WTC11 (cell line): ENCODE measurements around the gene PREX1. TPM values are rescaled to one million over a fixed set of nuclear protein-coding genes. Genes with fewer than 3 reads are reported as not detected.
A peak's percentile ranks its signal among the peaks of the same experiment; 100 is the strongest.

Experiments used
- ATAC-seq: fragments of 200-7000 bp; cut with Tn5 transposase; 2 replicates; pipeline ENCODE4 v1.10.0; 2021; ENCODE audit warnings: mild to moderate bottlenecking, moderate library complexity
- CTCF ChIA-PET: fragments of 300-600 bp; sonication (Branson Sonifier 250); formaldehyde crosslinking; loops from one replicate; lab custom pipeline; 2021; ENCODE audit warnings: antibody characterized with exemption; lab: Charles Lee
- POLR2A ChIA-PET: fragments of 350-600 bp; sonication (Branson Sonifier 250); formaldehyde crosslinking; loops from one replicate; lab custom pipeline; 2021; ENCODE audit warnings: antibody characterized with exemption; lab: Charles Lee
- DNase-seq: peaks from one replicate; pipeline ENCODE4 v3.0.0; 2021; ENCODE audit warnings: low spot score
- H3K27ac Mint-ChIP-seq: 2 replicates; pipeline ENCODE4 v1.8.0; 2021; ENCODE audit warnings: mixed read lengths
- H3K27me3 Mint-ChIP-seq: 2 replicates; pipeline ENCODE4 v1.8.0; 2021; ENCODE audit warnings: low read depth, mild to moderate bottlenecking, moderate library complexity, mixed read lengths
- H3K36me3 Mint-ChIP-seq: 2 replicates; pipeline ENCODE4 v1.8.0; 2021; ENCODE audit warnings: mixed read lengths
- H3K4me1 Mint-ChIP-seq: 2 replicates; pipeline ENCODE4 v1.8.0; 2022; ENCODE audit warnings: mixed read lengths
- H3K4me3 Mint-ChIP-seq: 2 replicates; pipeline ENCODE4 v1.8.0; 2021; ENCODE audit warnings: mild to moderate bottlenecking, moderate library complexity, mixed read lengths
- H3K9me3 Mint-ChIP-seq: 2 replicates; pipeline ENCODE4 v1.8.0; 2021; ENCODE audit warnings: mixed read lengths
- ATF1 ChIP-seq: sonication (generic); formaldehyde crosslinking; IDR thresholded peaks from 2 replicates; pipeline ENCODE4 v1.8.1; 2023; ENCODE audit warnings: mild to moderate bottlenecking, moderate library complexity, missing genetic modification reagents
- CREM ChIP-seq: sonication (generic); formaldehyde crosslinking; IDR thresholded peaks from 2 replicates; pipeline ENCODE4 v1.8.1; 2022; ENCODE audit warnings: mild to moderate bottlenecking, missing genetic modification reagents, moderate library complexity
- ETV6 ChIP-seq: sonication (generic); formaldehyde crosslinking; IDR thresholded peaks from 2 replicates; pipeline ENCODE4 v1.8.1; 2022; ENCODE audit warnings: mild to moderate bottlenecking, missing genetic modification reagents
- GRHL2 ChIP-seq: fragments of 250-450 bp; sonication (Bioruptor Pico); IDR thresholded peaks from 2 replicates; pipeline ENCODE4 v1.8.0; 2022; ENCODE audit warnings: mild to moderate bottlenecking, moderate library complexity; ENCODE audit not compliant: insufficient replicate concordance, severe bottlenecking
- JAZF1 ChIP-seq: fragments of 250-450 bp; sonication (Bioruptor Pico); IDR thresholded peaks from 2 replicates; pipeline ENCODE4 v1.9.0; 2021; ENCODE audit warnings: moderate library complexity, mild to moderate bottlenecking, inconsistent platforms
- MXD4 ChIP-seq: fragments of 250-450 bp; sonication (Bioruptor Pico); IDR thresholded peaks from 2 replicates; pipeline ENCODE4 v1.8.0; 2021; ENCODE audit warnings: mild to moderate bottlenecking, moderate library complexity, borderline replicate concordance
- NFE2L1 ChIP-seq: sonication (generic); formaldehyde crosslinking; IDR thresholded peaks from 2 replicates; pipeline ENCODE4 v1.8.1; 2023; ENCODE audit warnings: missing genetic modification reagents
- ZBTB21 ChIP-seq: sonication (generic); formaldehyde crosslinking; IDR thresholded peaks from 2 replicates; pipeline ENCODE4 v1.8.1; 2023; ENCODE audit warnings: mild to moderate bottlenecking, missing genetic modification reagents, borderline replicate concordance
- ZNF138 ChIP-seq: sonication (generic); formaldehyde crosslinking; conservative IDR thresholded peaks from 2 replicates; pipeline ENCODE4 v1.8.1; 2022; ENCODE audit warnings: mild to moderate bottlenecking, moderate library complexity, missing genetic modification reagents
- ZNF396 ChIP-seq: fragments of 250-450 bp; sonication (Bioruptor Pico); IDR thresholded peaks from 2 replicates; pipeline ENCODE4 v1.8.0; 2021; ENCODE audit warnings: mild to moderate bottlenecking, moderate library complexity, borderline replicate concordance
- total RNA-seq: library from RNA; stranded (reverse); gene quantifications from 3 replicates; pipeline ENCODE4 v1.2.3, GENCODE V29; 2021
- TF ChIP-seq, protein P1 (sequence below): sonication (generic); formaldehyde crosslinking; conservative IDR thresholded peaks from 2 replicates; pipeline ENCODE4 v1.8.1; 2023; ENCODE audit warnings: mild to moderate bottlenecking, low read depth, missing genetic modification reagents, moderate library complexity
- TF ChIP-seq, protein P2 (sequence below): fragments of 250-450 bp; sonication (Bioruptor Pico); IDR thresholded peaks from 2 replicates; pipeline ENCODE4 v1.9.0; 2021; ENCODE audit warnings: mild to moderate bottlenecking
- TF ChIP-seq, protein P3 (sequence below): sonication (generic); formaldehyde crosslinking; IDR thresholded peaks from 2 replicates; pipeline ENCODE4 v1.8.1; 2023; ENCODE audit warnings: mild to moderate bottlenecking, missing genetic modification reagents, borderline replicate concordance
- TF ChIP-seq, protein P4 (sequence below): sonication (generic); formaldehyde crosslinking; IDR thresholded peaks from 2 replicates; pipeline ENCODE4 v1.8.0; 2023; ENCODE audit warnings: mild to moderate bottlenecking, missing genetic modification reagents
- TF ChIP-seq, protein P5 (sequence below): sonication (generic); formaldehyde crosslinking; IDR thresholded peaks from 2 replicates; pipeline ENCODE4 v1.8.1; 2022; ENCODE audit warnings: low read depth, mild to moderate bottlenecking, moderate library complexity, missing genetic modification reagents, borderline replicate concordance
- TF ChIP-seq, protein P6 (sequence below): sonication (generic); formaldehyde crosslinking; IDR thresholded peaks from 2 replicates; pipeline ENCODE4 v1.8.1; 2023; ENCODE audit warnings: mild to moderate bottlenecking, missing genetic modification reagents
- TF ChIP-seq, protein P7 (sequence below): sonication (generic); formaldehyde crosslinking; IDR thresholded peaks from 2 replicates; pipeline ENCODE4 v1.8.1; 2022; ENCODE audit warnings: missing genetic modification reagents, borderline replicate concordance
- TF ChIP-seq, protein P8 (sequence below): sonication (generic); formaldehyde crosslinking; IDR thresholded peaks from 2 replicates; pipeline ENCODE4 v1.8.1; 2022; ENCODE audit warnings: mild to moderate bottlenecking, missing genetic modification reagents, moderate library complexity, borderline replicate concordance

PREX1 gene
- total RNA-seq, 1 experiment from 2014 or later, result 17.3 TPM

DNA sequence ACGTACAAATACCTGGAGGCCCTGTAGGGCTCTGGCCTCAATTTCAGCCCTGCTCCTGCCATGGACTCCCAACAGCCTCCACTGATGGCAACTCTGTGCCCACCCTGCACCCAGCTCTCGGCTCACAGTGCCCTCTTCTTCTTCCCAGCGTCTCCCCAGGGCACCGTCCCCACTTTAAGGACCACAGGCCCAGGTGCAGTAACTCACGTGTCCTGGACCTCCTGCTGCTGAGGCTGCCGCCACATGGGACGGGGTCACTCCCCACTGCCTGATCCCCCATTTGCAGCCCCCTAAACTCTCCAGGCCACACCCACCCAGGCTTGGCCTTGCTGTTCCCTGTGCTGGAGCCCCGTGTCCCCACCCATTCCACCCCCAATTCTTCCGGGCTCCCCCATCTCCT, 223.4 kb downstream of the PREX1 start:
- POLR2A ChIA-PET, result no interaction called here

DNA sequence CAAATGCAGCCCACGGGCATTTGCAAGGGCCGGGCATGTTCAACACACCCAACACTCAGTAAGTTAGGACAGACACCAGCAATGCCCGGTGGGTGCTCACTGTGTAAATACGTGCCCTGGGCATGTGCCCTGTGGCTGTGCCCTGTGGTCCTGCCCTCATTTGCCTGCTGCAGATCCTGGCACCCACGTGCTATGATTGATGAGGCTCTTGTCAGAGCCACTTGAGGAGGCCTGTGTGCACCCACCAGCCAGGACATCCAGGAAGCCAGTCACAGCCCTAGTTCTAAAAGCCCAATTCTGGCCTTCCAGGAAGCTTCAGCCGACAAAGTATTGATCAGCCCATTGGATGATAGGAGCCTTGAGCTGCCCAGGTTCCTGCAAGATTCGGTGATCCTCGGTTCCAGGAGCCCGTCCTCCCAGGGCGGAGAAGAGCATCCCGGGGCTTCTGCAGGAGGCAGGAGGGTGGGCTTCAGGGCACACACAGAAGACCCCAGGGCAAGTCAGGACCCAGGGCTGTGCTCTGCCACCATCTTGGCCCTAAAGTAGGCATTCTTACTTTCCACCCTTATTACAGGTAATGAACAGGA, 223.9 kb downstream of the PREX1 start:
- Mint-ChIP-seq H3K27me3 (no peaks in the 10 kb centered on the region), H3K4me1 (peaks cover 11% of the 10 kb centered on the region), H3K36me3 (no peaks in the 10 kb centered on the region), H3K9me3 (no peaks in the 10 kb centered on the region), H3K27ac (no peak overlapping the region), H3K4me3 (no peak overlapping the region)
- DNase-seq, result no peak
- TF ChIP-seq, protein P1, sequence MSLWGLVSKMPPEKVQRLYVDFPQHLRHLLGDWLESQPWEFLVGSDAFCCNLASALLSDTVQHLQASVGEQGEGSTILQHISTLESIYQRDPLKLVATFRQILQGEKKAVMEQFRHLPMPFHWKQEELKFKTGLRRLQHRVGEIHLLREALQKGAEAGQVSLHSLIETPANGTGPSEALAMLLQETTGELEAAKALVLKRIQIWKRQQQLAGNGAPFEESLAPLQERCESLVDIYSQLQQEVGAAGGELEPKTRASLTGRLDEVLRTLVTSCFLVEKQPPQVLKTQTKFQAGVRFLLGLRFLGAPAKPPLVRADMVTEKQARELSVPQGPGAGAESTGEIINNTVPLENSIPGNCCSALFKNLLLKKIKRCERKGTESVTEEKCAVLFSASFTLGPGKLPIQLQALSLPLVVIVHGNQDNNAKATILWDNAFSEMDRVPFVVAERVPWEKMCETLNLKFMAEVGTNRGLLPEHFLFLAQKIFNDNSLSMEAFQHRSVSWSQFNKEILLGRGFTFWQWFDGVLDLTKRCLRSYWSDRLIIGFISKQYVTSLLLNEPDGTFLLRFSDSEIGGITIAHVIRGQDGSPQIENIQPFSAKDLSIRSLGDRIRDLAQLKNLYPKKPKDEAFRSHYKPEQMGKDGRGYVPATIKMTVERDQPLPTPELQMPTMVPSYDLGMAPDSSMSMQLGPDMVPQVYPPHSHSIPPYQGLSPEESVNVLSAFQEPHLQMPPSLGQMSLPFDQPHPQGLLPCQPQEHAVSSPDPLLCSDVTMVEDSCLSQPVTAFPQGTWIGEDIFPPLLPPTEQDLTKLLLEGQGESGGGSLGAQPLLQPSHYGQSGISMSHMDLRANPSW (CRISPR knock-in tag), result no peak
- TF ChIP-seq, protein P2, sequence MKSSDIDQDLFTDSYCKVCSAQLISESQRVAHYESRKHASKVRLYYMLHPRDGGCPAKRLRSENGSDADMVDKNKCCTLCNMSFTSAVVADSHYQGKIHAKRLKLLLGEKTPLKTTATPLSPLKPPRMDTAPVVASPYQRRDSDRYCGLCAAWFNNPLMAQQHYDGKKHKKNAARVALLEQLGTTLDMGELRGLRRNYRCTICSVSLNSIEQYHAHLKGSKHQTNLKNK (CRISPR knock-in tag), result no peak
- no peak for TF ChIP-seq ATF1 (CRISPR knock-in tag)
- no peak for TF ChIP-seq MXD4
- TF ChIP-seq, protein P3, sequence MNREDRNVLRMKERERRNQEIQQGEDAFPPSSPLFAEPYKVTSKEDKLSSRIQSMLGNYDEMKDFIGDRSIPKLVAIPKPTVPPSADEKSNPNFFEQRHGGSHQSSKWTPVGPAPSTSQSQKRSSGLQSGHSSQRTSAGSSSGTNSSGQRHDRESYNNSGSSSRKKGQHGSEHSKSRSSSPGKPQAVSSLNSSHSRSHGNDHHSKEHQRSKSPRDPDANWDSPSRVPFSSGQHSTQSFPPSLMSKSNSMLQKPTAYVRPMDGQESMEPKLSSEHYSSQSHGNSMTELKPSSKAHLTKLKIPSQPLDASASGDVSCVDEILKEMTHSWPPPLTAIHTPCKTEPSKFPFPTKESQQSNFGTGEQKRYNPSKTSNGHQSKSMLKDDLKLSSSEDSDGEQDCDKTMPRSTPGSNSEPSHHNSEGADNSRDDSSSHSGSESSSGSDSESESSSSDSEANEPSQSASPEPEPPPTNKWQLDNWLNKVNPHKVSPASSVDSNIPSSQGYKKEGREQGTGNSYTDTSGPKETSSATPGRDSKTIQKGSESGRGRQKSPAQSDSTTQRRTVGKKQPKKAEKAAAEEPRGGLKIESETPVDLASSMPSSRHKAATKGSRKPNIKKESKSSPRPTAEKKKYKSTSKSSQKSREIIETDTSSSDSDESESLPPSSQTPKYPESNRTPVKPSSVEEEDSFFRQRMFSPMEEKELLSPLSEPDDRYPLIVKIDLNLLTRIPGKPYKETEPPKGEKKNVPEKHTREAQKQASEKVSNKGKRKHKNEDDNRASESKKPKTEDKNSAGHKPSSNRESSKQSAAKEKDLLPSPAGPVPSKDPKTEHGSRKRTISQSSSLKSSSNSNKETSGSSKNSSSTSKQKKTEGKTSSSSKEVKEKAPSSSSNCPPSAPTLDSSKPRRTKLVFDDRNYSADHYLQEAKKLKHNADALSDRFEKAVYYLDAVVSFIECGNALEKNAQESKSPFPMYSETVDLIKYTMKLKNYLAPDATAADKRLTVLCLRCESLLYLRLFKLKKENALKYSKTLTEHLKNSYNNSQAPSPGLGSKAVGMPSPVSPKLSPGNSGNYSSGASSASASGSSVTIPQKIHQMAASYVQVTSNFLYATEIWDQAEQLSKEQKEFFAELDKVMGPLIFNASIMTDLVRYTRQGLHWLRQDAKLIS (CRISPR knock-in tag), result no peak
- TF ChIP-seq ZNF138, result no peak
- TF ChIP-seq, protein P4, sequence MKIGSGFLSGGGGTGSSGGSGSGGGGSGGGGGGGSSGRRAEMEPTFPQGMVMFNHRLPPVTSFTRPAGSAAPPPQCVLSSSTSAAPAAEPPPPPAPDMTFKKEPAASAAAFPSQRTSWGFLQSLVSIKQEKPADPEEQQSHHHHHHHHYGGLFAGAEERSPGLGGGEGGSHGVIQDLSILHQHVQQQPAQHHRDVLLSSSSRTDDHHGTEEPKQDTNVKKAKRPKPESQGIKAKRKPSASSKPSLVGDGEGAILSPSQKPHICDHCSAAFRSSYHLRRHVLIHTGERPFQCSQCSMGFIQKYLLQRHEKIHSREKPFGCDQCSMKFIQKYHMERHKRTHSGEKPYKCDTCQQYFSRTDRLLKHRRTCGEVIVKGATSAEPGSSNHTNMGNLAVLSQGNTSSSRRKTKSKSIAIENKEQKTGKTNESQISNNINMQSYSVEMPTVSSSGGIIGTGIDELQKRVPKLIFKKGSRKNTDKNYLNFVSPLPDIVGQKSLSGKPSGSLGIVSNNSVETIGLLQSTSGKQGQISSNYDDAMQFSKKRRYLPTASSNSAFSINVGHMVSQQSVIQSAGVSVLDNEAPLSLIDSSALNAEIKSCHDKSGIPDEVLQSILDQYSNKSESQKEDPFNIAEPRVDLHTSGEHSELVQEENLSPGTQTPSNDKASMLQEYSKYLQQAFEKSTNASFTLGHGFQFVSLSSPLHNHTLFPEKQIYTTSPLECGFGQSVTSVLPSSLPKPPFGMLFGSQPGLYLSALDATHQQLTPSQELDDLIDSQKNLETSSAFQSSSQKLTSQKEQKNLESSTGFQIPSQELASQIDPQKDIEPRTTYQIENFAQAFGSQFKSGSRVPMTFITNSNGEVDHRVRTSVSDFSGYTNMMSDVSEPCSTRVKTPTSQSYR (CRISPR knock-in tag), result no peak
- TF ChIP-seq ETV6 (CRISPR knock-in tag), result no peak
- TF ChIP-seq, protein P5, sequence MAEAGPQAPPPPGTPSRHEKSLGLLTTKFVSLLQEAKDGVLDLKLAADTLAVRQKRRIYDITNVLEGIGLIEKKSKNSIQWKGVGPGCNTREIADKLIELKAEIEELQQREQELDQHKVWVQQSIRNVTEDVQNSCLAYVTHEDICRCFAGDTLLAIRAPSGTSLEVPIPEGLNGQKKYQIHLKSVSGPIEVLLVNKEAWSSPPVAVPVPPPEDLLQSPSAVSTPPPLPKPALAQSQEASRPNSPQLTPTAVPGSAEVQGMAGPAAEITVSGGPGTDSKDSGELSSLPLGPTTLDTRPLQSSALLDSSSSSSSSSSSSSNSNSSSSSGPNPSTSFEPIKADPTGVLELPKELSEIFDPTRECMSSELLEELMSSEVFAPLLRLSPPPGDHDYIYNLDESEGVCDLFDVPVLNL (CRISPR knock-in tag), result no peak
- TF ChIP-seq JAZF1 (CRISPR knock-in tag), result no peak
- TF ChIP-seq ZNF396 (CRISPR knock-in tag), result no peak
- TF ChIP-seq, protein P6, sequence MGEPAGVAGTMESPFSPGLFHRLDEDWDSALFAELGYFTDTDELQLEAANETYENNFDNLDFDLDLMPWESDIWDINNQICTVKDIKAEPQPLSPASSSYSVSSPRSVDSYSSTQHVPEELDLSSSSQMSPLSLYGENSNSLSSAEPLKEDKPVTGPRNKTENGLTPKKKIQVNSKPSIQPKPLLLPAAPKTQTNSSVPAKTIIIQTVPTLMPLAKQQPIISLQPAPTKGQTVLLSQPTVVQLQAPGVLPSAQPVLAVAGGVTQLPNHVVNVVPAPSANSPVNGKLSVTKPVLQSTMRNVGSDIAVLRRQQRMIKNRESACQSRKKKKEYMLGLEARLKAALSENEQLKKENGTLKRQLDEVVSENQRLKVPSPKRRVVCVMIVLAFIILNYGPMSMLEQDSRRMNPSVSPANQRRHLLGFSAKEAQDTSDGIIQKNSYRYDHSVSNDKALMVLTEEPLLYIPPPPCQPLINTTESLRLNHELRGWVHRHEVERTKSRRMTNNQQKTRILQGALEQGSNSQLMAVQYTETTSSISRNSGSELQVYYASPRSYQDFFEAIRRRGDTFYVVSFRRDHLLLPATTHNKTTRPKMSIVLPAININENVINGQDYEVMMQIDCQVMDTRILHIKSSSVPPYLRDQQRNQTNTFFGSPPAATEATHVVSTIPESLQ (CRISPR knock-in tag), result no peak
- no peak for ATAC-seq
- ChIA-PET POLR2A (no interaction called here), CTCF (interaction anchor here (3.8 kb wide), 1 partner anchor 16 kb away, joined by 15 read pairs; no protein-coding TSS in a partner anchor)

More for the DNA sequence above, 223.4 kb downstream of the PREX1 start:
- Mint-ChIP-seq H3K36me3 (no peaks in the 10 kb centered on the region), H3K27ac (no peak overlapping the region), H3K9me3 (no peaks in the 10 kb centered on the region), H3K4me1 (peaks cover 16% of the 10 kb centered on the region), H3K4me3 (no peak overlapping the region), H3K27me3 (no peaks in the 10 kb centered on the region)
- DNase-seq (peak; percentile 7), ATAC-seq (no peak)
- CTCF ChIA-PET, result interaction anchor here (1.6 kb wide), 1 partner anchor 16 kb away, joined by 7 read pairs; no protein-coding TSS in a partner anchor
- TF ChIP-seq MXD4 (no peak), ETV6 (CRISPR knock-in tag) (no peak), GRHL2 (no peak), ZBTB21 (CRISPR knock-in tag) (no peak), NFE2L1 (CRISPR knock-in tag) (no peak), CREM (CRISPR knock-in tag) (no peak)
- TF ChIP-seq, protein P7, sequence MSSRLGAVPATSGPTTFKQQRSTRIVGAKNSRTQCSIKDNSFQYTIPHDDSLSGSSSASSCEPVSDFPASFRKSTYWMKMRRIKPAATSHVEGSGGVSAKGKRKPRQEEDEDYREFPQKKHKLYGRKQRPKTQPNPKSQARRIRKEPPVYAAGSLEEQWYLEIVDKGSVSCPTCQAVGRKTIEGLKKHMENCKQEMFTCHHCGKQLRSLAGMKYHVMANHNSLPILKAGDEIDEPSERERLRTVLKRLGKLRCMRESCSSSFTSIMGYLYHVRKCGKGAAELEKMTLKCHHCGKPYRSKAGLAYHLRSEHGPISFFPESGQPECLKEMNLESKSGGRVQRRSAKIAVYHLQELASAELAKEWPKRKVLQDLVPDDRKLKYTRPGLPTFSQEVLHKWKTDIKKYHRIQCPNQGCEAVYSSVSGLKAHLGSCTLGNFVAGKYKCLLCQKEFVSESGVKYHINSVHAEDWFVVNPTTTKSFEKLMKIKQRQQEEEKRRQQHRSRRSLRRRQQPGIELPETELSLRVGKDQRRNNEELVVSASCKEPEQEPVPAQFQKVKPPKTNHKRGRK (CRISPR knock-in tag), result no peak
- TF ChIP-seq, protein P8, sequence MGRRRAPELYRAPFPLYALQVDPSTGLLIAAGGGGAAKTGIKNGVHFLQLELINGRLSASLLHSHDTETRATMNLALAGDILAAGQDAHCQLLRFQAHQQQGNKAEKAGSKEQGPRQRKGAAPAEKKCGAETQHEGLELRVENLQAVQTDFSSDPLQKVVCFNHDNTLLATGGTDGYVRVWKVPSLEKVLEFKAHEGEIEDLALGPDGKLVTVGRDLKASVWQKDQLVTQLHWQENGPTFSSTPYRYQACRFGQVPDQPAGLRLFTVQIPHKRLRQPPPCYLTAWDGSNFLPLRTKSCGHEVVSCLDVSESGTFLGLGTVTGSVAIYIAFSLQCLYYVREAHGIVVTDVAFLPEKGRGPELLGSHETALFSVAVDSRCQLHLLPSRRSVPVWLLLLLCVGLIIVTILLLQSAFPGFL (CRISPR knock-in tag), result no peak
